HPDE6-E6E7 (cell line): ENCODE data around the gene NAV2.

Experiments
- DNase-seq: peaks from one replicate; pipeline ENCODE4 v3.0.0; 2011; ENCODE audit warnings: missing footprints; ENCODE audit errors: extremely low spot score

The NAV2 gene

DNA sequence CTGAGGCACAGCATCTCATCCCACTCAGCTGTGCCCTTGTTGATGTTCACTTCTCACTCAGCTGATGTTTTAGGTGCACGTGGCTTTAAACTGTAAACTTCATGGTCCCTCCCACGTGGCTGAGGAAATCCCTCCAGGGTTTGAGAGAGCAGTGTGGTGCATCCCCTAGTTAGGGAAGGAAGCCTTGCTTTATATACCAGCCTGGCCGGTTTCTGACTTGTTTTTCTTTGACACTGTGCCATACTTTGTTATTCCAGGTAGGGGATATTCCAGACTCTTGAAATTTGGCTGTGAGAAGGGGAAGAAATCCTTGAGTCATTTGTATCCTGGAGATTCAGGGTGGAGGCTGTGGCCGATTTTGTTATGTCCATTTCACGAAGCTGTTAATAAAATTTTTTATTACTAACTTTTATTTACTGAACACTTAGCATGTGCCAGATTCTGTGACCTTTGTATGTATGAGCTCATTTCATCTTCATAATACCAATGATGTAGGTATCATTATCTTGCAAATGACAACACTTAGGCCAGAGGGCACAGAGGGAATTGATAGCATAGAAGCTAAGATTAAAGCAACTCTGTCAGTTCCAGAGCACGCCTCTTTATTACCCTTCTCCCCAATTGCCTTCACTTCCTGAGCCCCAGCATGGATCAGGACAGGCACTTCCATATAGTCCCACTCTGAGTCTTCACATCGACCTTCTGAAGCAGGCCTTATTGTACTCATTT, 116.6 kb downstream of the NAV2 start:
- DNase-seq: peak; percentile 4

DNA sequence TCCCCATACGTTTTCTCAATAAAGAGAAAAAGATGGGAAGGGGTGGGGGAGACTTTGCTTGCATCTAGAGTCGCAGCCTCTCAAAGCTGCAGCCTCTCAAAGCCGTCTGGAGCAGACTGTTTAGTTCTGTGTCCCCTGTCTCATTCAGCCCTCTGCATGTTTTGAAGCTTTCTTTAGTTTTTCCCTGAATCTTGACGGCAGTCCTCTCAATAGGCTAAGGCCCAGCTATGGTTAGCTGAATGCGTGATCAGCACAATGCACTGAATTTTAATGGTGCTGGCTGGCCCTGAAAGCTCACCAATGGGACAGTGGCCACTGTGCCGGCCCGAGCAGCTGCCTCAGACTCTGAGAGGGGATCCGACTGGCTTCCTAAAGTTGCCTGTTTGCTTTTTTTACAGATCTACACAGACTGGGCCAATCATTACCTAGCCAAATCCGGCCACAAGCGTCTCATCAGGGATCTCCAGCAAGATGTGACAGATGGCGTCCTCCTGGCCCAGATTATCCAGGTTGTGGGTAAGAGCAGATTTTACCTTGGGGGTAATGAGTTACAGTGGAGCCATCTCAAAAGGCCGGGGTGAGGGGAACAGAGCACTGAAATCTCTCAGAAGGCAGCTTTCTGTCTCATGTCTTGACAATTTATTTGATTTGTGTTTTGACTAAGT, 119.6 kb downstream of the NAV2 start:
- DNase-seq: no peak

DNA sequence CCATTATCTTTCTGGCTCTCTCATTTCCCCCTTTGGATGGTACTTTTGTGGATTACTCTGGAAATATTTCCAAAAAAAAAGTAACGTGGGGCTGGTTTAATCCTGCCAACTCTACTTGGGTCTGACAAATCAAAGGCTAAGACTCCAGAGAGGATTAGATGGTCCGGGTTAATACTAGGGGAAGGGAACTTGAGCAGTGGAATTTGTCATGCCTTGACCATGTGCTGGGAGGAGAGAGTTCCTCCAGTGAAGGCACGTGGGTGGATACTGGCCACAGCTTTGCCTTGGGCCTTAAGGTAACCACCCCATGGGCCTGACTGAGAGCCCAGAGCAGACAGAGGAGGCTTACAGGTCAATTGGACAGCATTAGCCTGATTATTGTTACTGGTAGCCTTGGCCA, 120.3 kb downstream of the NAV2 start:
- DNase-seq: no peak

DNA sequence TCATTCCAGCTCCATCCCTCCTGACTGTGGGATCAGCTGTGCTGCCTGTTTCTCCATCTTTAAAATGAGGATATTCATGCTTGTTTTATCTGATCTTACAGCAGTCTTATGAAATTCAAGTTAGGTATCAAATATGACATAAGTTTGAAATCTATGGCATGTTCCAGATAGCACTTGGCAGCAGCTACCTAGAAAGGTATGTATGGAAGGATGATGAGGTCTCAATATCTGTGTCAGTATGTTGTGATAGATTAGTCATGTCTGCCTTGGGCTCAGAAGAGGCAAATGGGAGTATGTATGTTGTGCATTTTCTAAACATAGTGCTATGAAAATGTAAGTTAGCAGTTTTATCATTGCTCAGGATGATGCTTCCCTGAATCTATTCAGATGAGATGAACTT, 122.1 kb downstream of the NAV2 start:
- DNase-seq: no peak

DNA sequence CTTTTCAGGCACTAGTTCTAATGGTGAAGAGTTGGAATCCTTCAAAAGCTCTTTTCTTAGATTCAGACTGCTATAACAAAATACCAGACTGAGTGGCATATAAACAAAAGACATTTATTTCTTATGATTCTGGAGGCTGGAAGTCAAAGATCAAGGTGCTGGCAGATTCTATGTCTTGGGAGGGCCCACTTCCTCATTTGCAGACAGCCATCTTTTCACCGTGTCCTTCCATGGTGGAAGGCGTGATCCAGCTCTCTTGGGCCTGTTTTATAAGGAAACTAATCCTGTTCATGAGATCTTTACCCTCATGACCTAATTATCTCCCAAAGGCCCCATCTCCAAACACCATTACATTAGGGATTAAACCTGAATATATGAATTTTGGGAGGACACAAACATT, 124.0 kb downstream of the NAV2 start:
- no peak for DNase-seq

DNA sequence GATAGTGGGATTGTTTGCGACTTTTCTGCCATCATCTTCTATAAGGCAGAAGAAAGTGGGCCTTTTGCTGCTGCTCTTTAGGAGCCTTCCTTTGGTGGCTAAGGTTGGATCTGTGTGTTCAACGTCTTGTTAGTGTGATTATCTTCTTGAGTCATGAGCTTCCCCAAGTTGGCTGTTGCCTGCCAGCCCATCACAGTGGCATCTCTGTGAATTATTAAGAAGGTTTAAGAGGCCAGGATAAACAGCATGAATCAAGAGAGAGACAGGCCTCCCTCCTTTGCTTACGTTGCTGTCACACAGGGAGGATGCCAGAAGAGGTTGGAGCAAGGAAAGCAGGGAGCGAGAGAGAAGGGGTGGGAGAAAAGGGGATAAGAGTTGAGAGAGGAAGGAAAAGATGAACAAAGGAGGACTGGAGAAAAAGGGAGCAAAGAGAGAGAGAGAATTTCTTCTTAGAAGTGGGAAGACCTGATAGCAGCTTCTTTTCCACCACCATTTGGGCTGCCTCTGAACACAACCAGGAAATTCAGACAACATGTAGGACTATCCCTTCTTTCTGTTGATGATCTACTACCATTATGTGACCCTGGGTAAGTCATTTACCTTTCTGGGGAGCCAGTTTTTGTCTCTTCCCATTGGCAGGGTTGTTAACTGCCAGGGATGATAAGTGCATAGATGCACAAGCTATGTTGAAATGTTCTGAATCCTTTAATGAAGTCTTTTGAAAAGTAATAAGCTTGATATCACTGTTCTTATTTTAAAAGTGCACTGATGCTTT, 126.5 kb downstream of the NAV2 start:
- no peak for DNase-seq

DNA sequence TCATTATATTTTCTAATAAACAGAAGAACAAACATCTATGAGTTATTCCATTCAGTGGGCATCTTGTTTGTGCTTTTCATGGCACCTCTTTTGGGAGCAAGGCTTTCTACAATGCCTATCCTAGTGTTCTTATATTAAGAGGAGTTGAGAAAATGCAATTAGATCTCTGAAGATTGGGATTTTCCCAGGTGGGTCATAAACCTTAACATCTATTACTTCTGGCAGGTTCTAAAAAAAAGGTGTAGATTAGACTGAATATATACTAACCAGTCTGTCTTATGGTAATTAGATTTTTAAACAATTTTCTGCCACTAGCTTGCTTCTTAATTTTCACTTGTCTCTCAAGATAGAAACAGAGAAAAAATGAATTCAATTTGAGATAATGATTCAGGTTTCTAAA, 128.3 kb downstream of the NAV2 start:
- DNase-seq: no peak

DNA sequence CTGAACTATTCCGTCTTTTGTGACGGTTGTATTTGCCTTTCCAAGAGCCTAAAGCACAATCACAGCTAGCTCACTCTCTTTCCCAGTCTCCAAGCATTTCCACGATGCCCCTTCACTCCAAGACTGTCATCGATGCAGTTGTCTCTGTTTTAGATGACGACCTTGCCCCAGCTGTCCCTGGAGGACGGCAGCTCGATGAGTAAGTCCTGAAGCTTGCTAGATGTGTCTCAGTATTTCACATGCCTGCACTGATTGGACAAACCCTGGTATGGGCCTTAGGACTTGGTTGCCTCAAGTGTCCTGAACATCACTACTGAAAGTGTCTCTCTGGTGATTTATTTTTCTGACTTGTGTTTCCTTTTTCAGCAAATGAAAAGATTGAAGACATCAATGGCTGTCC, 129.9 kb downstream of the NAV2 start:
- no peak for DNase-seq

DNA sequence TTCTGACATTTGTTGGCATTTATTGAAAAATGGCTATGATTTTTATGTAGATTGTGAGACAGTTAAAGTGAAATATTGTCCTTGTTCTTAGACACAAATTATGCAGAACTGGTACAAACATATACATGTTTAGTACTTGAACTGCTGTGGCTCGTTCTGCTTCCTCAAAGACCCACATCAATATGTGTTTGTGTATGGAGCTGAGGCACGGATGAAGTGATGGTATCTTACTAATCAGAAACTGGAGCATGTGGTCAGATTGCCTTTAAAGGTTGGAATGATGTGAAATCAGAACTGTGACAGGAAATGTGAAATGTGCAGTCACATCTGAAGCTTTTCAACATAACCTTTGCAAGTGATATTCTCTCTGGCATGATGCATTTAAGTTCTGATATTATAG, 130.4 kb downstream of the NAV2 start:
- DNase-seq: no peak

DNA sequence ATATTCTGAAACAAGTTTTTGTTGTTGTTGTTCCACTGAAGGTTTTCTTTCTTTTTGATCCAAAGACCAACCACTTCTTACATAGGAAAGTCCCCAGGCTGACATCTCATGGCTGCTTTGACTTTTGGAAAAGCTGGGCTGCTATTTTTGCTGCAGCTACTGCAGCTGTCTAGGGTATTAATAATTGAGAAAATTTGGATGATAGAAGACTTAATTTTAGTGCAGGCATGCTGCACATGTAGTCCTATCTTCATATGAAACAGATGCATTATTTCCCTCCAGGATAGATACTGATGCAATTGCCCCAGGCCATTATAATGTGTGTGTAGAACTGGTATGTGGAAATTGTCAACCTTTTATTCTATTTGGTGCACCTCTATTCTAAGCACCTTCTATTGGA, 131.4 kb downstream of the NAV2 start:
- no peak for DNase-seq

DNA sequence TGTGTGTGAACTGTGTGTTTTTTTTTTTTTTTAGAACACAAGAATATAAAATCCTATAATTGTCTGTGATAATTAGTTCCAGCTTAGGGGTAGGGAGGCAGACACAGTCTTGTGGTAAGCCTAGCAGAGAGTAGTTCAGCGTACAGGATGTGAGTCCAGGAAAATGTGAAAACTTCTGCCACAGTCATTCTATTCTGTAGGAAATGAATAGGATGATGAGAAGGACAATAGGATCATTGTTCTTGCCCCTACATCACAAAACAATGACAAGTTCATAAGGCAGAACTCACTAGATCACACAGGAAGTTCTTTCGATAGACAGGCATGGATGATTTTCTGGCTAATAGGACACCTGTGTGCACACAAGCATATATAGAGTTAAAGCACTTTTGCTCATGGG, 132.2 kb downstream of the NAV2 start:
- DNase-seq: no peak

DNA sequence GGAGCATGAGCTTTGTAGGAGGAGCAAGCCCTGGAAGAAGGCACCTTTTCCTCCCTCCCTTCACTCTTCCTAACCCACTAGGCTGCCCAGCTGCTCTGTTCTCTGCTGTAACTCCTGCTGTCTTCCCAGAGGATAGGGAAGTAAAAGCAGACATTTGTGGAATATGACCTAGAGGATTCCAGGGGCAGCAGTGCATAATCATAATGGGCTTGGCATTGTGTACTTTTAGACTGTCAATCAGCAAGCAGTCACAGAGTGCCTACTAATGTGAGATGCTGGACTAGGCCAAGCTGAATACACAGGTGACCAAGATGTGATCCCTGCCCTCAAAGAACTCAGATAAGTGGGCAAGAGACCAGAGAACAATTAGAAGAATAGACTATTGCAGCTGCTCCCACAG, 133.0 kb downstream of the NAV2 start:
- DNase-seq: no peak

DNA sequence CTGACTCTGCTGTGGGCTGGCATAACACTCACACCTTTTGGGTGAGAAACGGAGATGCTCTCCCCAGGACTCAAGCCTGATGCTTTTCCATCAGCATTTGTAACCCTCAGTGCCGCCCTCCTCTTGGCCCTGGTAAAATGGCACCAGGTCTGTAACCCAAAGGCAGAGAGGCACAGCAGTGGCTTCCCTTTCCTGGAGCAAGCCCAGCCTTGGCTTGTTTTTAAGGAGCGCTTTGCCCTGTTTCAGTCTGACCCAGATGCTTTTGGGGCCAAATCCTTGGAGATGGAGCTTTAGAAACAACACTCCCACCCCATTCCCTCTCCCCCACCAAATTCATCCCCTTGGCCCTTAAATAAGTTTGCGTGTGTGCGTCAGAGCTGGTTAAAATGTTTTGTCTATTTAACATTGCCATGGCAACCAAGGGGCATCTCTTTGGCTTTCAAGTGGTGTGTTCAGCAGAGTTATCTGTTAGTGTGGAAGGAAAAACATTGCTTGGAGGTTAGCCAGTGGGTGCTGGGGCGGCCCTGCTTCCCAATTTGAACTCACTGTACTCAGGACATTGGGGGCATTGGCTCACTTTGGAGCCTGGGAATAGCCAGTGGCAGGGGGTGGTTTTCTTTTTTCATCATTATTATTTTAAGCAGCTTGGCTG, 134.1 kb downstream of the NAV2 start:
- DNase-seq: no peak

DNA sequence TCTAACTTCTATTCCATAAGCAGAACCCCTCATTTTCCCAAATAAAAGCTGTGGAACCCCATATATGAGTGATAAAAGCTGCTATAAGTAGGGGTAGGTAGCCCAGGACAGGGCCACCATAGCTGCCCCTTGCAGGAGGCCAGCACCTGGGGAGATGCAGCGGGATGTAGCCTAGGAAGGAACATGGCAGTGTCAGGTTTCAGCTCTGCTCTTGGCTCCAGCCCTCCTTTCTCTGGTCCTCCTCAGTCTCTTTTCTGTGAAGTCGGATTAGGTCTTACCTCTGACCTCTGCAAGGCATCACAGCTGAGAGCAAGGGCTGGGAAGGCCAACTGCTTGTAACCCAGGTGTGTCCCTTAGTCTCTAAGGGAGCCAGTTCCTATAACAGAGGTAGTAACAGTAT, 135.6 kb downstream of the NAV2 start:
- no peak for DNase-seq

DNA sequence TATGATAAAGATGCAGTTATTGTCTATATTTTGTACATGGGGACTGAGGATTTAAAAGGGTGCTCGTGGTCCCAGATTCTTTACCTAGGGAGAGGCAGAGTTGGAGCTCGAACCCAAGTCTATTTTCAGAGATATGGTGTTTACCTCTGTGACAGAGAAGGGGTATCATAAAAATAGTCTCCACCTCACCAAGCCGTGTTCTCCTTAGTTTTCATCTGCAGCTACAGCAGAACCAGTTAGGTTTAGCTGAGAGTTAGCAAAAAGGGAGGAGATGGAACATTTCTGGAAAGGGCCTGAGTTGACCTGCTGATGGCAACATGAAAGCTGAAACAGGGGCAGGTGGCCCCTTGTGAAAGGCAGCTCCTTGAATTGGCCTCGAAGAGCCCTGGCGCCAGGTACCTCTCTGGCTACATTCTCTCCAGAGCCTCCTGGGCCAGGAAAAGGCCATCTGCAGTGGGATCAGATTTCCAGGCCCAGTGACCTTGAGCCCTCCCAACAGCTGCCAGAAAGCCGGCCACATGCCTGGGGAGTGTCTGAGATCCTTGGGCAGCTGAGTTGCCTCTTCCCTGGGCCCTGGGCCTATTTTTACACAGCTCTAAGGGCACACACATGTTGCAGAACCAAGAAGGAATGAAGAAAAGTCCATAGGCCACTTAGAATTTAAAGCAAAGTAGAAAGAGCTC, 136.6 kb downstream of the NAV2 start:
- DNase-seq: no peak

DNA sequence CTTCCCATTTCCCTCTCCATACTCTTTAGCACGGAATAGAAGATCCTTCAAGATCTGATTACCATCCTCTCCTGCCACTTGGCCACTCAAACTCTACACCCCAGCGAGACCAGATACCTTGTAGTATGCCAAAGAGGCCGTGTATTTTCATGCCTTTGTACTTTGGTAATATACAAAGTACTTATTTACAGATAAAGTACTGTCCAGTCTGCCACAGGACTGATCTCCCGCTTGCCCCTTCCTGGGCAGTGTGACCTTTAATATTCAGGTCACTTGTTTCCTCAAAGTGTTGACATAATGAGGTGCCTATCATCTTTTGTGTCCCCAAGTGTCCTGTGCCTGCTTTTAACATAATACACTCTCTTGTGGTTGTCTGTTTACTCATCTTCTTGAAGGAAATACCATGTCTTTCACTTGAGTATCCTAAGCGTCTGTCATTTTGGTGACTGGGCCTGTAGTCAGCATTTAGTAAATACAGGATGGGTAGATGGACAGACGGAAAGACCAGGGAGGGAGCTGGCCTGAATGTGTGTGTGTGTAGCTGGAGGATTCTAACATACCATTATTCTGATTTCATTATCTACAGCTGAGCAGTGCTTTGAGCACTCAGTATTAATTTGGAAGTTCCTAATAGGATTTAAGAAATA, 137.4 kb downstream of the NAV2 start:
- DNase-seq: no peak

DNA sequence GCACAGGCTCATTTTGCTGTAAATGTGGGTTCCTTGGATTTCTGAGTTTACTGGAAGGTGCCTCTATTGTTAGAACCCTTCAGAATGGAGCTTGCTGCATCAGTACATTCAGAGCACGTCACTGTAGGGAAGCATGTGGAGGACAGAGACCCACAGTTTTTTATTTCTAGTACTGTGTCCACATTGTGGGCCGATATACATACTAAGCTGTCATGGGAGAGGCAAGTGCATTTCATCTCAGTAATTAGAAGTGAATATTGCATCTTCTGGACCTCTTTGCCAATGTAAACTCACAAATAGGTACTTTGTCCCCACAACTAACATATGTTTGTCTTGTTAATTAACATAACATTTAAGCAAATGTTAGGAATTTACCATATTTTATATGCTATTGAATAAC, 139.7 kb downstream of the NAV2 start:
- DNase-seq: no peak

DNA sequence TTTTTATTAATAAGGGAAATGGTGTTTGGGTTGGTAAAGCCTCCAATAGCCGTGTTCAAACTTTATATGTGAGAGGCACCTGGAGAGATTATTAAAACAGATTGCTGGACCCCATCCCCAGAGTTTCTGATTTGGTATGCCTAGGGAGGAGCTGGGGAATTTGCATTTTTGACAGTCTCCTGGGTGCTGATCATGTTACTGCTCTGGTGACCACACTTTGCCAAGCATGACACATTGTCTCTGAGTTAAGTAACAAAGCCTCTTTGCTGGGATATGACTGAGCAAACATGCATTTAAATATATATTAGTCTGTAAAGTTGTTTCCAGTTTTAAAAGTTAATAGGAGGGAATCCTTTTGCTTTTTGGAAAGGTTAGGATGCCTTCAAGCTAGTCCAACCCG, 140.4 kb downstream of the NAV2 start:
- DNase-seq: no peak

DNA sequence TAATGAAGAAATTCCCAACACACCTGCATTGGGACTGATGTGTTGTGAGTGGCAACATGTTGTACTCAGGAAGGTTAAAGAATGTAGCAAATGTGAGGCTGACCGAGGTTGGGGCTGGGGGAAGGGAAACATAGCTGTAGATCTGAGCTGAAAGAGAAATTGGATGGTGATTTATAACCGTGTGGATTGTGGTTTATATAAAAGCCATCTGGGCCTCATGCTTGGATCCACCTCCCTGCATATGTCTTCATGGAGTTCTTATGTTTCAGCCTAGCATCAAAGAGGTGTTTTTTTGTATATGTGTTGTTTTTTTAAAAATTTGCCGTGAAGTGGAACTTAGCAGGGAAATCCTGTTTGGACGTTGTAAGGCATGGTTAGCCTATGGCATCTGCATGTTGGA, 141.3 kb downstream of the NAV2 start:
- DNase-seq: no peak

DNA sequence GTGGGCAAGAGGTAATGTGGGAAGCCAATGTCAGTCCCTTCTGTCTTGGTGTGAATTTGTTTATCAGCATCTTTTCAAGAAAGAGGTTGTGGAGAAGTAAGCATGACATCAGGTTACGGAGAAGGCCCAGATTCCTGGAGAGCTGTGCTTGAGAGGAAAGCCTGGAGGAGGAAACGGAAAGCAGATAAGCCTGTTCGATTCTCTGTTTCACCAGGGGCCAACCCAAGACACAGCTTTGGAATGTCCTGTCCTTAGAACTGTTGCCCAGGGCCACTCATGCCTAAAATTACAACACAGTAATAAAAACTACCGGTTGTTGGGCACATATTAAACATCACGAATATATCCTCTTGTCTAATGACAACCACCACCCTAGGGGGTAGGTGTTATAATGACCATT, 148.5 kb downstream of the NAV2 start:
- DNase-seq: no peak

DNA sequence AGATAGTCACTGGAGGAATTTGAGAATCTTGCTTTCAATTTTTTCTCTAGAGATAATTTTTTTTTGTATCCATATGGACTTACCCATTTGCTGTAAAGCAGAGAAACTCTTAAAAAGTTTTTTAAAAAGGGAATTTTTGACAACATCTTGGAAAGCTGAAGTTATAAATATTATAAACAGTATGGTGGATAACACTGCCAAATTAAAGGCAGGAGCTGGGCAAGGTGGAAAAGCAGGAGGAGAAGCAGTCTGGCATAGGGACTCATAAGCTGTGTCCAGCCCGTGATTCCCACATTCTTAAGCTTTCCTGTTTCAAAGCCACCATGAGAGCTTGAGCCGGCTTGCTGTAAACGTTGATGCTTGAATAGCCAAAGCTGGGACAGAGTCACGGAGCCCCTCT, 149.5 kb downstream of the NAV2 start:
- DNase-seq: no peak
